ENCODE results near the gene FAM234B. TPM values are rescaled to one million over a fixed set of nuclear protein-coding genes. Genes with fewer than 3 reads are reported as not detected.

The FAM234B gene
- polyA plus RNA-seq, 1 donor (not counting 4 experiments of a cell fraction or from before 2014, with no cell fraction given) = 4.5 TPM

- DNase-seq (ENCODE audit: low read depth, low spot score) (no peak), FAIRE-seq (no peak)
- Histone ChIP-seq H3K9me1 (ENCODE audit: control insufficient read depth, extremely low read depth, insufficient read depth, low read length) (no peaks in the 10 kb centered on the region), H4K20me1 (ENCODE audit: control insufficient read depth, extremely low read depth, insufficient read depth, low read length) (no peaks in the 10 kb centered on the region), H3K9me3 (ENCODE audit: control insufficient read depth, low read depth, low read length) (no peaks in the 10 kb centered on the region), H3K4me2 (ENCODE audit: control insufficient read depth, extremely low read depth, insufficient read depth, low read depth, low read length) (no peak overlapping the region), H3K79me2 (ENCODE audit: control insufficient read depth, insufficient read depth, low read length) (no peaks in the 10 kb centered on the region), H3K27ac (ENCODE audit: control insufficient read depth, insufficient read depth, low read length) (no peak overlapping the region), H3K36me3 (ENCODE audit: control insufficient read depth in 2 of 2, extremely low read depth in 1 of 2, insufficient read depth in 2 of 2, low read length in 2 of 2) (no peaks in the 10 kb centered on the region), H3K27me3 (ENCODE audit: control insufficient read depth, extremely low read depth, insufficient read depth, low read length) (no peaks in the 10 kb centered on the region), H3K9ac (ENCODE audit: control insufficient read depth, extremely low read depth, insufficient read depth, low read length) (no peak overlapping the region), H2AFZ (ENCODE audit: control insufficient read depth, low read length) (no peak overlapping the region), H3K4me1 (ENCODE audit: control insufficient read depth, extremely low read depth, insufficient read depth, low read length) (no peaks in the 10 kb centered on the region), H3K4me3 (ENCODE audit: control insufficient read depth in 2 of 3, extremely low read depth in 1 of 3, insufficient read depth in 2 of 3, low read depth in 1 of 3, low read length in 3 of 3) (no peak overlapping the region)
- TF ChIP-seq EZH2 (IDR thresholded peaks at IDR 0.05; ENCODE audit: low read length) (no peak), CTCF (optimal IDR thresholded peaks at IDR 0.05 in 1 of 3, IDR thresholded peaks at IDR 0.05 in 1 of 3, conservative IDR thresholded peaks at IDR 0.05 in 1 of 3; ENCODE audit: extremely low read depth in 1 of 3, insufficient read depth in 2 of 3, low read length in 3 of 3) (no peak)
- dilution Hi-C loops (cut with MboI; ENCODE audit: extremely low pct_ligation_motif_present, low sequenced_read_pairs) = no loop called here
These were observed 17.1 kb upstream of the FAM234B start for GRCh38 chr12:13027032-13027431.

GRCh38 chr12:13027508-13027907 is 16.7 kb upstream of the FAM234B start:
- Histone ChIP-seq H3K9me1 (ENCODE audit: control insufficient read depth, extremely low read depth, insufficient read depth, low read length) (no peaks in the 10 kb centered on the region), H3K36me3 (ENCODE audit: control insufficient read depth in 2 of 2, extremely low read depth in 1 of 2, insufficient read depth in 2 of 2, low read length in 2 of 2) (no peaks in the 10 kb centered on the region), H2AFZ (ENCODE audit: control insufficient read depth, low read length) (no peak overlapping the region), H3K9me3 (ENCODE audit: control insufficient read depth, low read depth, low read length) (no peaks in the 10 kb centered on the region), H4K20me1 (ENCODE audit: control insufficient read depth, extremely low read depth, insufficient read depth, low read length) (no peaks in the 10 kb centered on the region), H3K4me3 (ENCODE audit: control insufficient read depth in 2 of 3, extremely low read depth in 1 of 3, insufficient read depth in 2 of 3, low read depth in 1 of 3, low read length in 3 of 3) (no peak overlapping the region), H3K27me3 (ENCODE audit: control insufficient read depth, extremely low read depth, insufficient read depth, low read length) (no peaks in the 10 kb centered on the region), H3K79me2 (ENCODE audit: control insufficient read depth, insufficient read depth, low read length) (no peaks in the 10 kb centered on the region), H3K27ac (ENCODE audit: control insufficient read depth, insufficient read depth, low read length) (no peak overlapping the region), H3K4me2 (ENCODE audit: control insufficient read depth, extremely low read depth, insufficient read depth, low read depth, low read length) (no peak overlapping the region), H3K9ac (ENCODE audit: control insufficient read depth, extremely low read depth, insufficient read depth, low read length) (no peak overlapping the region), H3K4me1 (ENCODE audit: control insufficient read depth, extremely low read depth, insufficient read depth, low read length) (no peaks in the 10 kb centered on the region)
- dilution Hi-C loops (cut with MboI; ENCODE audit: extremely low pct_ligation_motif_present, low sequenced_read_pairs) = no loop called here
- no peak for FAIRE-seq
- DNase-seq (ENCODE audit: low read depth, low spot score) = no peak
- no peak for TF ChIP-seq EZH2 (IDR thresholded peaks at IDR 0.05; ENCODE audit: low read length)
